HG02884 (cell line): ENCODE measurements around the gene HSPA4L.

ENCODE experiments used
- ATAC-seq: cut with Tn5 transposase; IDR thresholded peaks from one replicate; pipeline ENCODE4 v1.9.1; 2021; ENCODE audit warnings: mild to moderate bottlenecking, moderate library complexity; ENCODE audit not compliant: unreplicated experiment

HSPA4L gene

DNA sequence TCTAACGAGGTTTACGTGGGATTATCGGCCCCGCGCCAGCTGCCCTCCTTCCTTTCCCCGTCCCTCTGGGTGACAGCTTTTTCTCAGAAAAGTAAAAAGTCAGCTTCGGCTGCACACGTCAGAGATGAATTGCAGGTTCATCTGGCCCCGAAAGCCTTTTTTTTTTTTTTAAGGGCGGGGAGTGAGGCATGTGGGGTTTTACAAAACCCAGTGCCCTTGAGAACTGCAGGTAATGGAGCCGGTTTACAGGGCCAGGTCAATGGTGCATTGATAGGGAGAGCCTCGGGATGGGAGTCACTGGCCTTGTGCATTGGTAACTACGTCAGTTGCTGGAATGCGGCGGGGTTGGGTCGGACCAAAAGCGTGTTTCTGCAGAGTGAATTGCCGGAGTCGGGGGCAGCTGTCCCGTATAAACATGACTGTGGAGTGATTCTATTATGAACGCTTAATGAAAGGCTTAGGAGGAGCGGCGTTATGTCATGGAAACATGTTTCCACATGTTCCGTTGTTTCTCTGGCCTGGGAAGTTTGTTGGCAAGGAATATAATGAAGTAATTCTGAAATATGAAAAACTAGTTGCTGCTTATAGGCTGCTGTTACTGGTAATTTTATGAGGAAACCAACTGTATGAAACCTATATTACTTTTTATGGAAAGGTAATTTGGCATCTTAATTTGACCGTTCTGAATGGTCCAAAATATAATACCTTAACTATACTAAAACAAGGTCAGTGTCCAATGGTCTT is 1.1 kb downstream of the HSPA4L start:
- peak; percentile 8 for ATAC-seq

DNA sequence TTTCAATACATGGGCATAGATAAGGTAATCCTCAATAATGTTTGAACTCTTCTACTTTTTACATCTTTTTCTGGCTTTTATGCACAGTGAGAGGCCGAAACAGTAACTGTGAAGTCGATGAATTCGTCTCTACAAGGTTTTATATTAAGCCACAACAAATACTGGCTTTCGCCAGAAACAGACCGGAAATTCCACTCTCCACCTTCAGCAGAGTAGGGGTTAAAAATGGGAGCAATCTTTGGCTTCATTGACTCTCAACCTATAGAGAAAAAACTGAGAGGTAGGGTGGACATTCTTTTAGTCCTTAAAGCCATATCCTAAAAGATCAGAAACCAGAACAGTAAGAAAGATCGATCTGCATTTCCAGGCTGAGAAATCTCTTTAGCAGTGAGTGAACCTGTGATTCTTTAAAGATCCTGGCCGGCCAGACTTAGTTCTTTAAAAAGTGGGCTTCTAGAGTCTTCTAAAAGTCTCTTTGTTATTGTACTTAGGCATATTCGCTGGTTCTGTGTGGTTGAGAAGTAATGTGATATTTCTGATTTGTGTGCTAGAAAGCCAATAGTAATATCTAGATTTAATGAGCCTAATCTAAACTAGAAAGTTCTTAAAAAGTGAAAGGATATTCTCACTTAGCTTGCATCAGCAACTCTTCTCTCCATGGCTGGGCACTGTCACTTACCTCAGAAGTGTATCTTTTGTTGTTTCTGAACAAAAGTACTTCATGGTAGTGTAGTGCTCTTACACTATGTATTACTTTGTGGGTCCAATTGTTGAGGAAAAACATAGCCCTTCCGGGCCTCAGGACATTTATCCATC is 2.0 kb downstream of the HSPA4L start:
- ATAC-seq = no peak

DNA sequence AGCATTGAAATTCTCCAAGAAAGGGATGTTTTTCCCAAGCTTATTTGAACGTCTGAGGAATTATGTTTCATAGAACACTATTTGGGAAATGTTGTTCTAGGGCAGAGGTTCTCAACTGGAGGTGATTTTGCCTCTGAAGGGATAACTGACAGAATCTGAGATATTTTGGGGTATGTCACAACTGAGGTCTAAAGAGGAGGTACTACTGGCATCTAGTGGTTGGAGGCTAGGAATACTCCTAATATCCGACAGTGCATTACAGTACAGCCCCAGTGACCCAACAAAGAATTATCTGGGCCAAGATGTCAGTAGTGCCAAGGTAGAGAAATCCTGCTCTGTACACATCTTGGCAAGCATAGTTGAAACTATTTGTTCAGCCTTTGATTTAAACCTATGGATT is 6.4 kb downstream of the HSPA4L start:
- no peak for ATAC-seq

- ATAC-seq = no peak
These were observed 9.3 kb downstream of the HSPA4L start for GRCh38 chr4:127791391-127791790.

GRCh38 chr4:127793528-127793927 is 11.4 kb downstream of the HSPA4L start:
- ATAC-seq = no peak

- ATAC-seq = no peak
These were observed 17.6 kb downstream of the HSPA4L start for GRCh38 chr4:127799711-127800110.

- ATAC-seq = no peak
These were observed 27.2 kb downstream of the HSPA4L start for GRCh38 chr4:127809173-127809800.

- no peak for ATAC-seq
These were observed 28.4 kb downstream of the HSPA4L start for GRCh38 chr4:127810551-127810950.

- no peak for ATAC-seq
These were observed 40.3 kb downstream of the HSPA4L start for GRCh38 chr4:127822430-127822829.

GRCh38 chr4:127828121-127828520 is 46.0 kb downstream of the HSPA4L start:
- no peak for ATAC-seq

DNA sequence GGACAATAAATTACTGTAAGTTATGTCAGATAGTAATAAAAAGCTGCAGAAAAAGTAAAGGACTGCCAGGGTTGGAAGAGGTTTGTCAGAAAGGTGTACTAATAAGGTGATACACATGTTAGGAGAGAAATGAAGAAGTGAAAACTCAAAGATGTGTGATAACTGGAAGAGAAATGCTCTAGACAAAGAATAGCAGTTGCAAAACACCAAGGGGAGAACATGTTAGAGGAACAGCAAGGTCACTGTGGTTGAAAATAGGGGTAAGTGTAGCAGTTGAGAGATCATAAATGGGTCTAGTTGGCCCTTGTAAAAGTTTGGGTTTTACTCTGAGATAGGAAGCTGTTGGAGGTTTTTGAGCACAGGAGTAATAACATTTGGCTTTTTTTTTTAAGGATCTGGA is 46.9 kb downstream of the HSPA4L start:
- peak; percentile 94 for ATAC-seq

- peak; percentile 52 for ATAC-seq
These were observed 50.5 kb downstream of the HSPA4L start for GRCh38 chr4:127832585-127832984.

GRCh38 chr4:127843704-127844600 is 61.8 kb downstream of the HSPA4L start:
- no peak for ATAC-seq

GRCh38 chr4:127844601-127845116 is 62.5 kb downstream of the HSPA4L start:
- ATAC-seq = no peak

- no peak for ATAC-seq
These were observed 63.9 kb downstream of the HSPA4L start for GRCh38 chr4:127846061-127846460.

GRCh38 chr4:127846765-127847164 is 64.6 kb downstream of the HSPA4L start:
- ATAC-seq = no peak

DNA sequence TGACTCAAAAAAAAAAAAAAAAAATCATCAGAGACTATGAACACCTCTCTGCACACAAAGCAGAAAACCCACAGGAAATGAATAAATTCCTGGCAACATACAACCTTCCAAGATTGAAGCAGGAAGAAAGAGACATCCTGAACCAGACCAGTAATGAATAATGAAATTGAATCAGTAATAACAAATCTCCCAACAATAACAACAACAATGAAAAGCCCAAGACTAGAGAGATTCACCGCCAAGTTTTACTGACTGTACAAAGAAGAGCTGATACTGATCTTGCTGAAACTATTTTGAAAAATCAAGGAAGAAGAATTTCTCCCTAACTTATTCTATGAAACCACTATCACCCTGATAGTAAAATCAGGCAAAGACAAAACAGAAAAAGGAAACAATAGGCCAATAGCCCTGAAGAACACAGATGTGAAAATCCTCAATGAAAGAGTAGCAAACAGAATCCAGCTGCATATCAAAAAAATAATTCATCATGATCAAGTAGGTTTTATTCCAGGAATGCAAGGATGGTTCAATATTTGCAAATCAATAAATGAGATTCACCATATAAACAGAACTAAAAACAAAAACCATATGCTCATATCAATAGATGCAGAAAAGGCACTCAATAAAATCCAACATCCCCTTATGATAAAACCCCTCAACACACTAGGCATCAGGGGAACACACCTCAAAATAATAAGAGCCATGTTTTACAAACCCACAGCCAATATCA is 67.5 kb downstream of the HSPA4L start:
- no peak for ATAC-seq

GRCh38 chr4:127852661-127853060 is 70.5 kb downstream of the HSPA4L start:
- ATAC-seq = no peak

- peak; percentile 28 for ATAC-seq
These were observed 74.2 kb downstream of the HSPA4L start for GRCh38 chr4:127856196-127856812.
